ENCODE measurements around the gene HS6ST2.

Gene HS6ST2

DNA sequence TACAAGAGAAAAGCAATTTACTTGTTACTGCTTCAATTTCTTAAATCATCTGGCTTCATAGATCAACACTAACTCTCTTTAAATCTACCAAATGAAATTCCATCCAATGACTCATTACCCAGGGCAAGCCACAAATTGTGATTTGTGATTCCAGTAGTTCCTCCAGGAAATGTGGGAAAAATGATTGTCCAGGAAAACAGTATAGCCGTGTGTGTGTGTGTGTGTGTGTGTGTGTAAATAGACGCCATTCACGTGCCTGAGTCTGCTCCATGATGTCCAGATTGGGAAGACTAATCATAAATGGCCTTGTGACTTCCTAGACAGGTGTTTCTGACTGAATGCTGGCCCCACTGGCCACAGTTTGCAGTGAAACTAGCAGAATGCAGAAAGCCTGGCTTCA, 121.3 kb downstream of the HS6ST2 start:
- Histone ChIP-seq H3K36me3 (ENCODE audit: insufficient read depth, low read depth, low read length) (no peaks in the 10 kb centered on the region), H3K9ac (ENCODE audit: low read depth, low read length) (no peak overlapping the region), H3K4me1 (ENCODE audit: insufficient read depth, low read length) (no peaks in the 10 kb centered on the region; the same call in 1 of the 2 replicates), H3K4me3 (ENCODE audit: low read length) (no peak overlapping the region), H3K9me3 (ENCODE audit: insufficient read depth, low read depth, low read length) (no peaks in the 10 kb centered on the region), H3K27ac (ENCODE audit: low read length) (no peak overlapping the region), H3K27me3 (ENCODE audit: insufficient read depth, low read length) (no peaks in the 10 kb centered on the region)

DNA sequence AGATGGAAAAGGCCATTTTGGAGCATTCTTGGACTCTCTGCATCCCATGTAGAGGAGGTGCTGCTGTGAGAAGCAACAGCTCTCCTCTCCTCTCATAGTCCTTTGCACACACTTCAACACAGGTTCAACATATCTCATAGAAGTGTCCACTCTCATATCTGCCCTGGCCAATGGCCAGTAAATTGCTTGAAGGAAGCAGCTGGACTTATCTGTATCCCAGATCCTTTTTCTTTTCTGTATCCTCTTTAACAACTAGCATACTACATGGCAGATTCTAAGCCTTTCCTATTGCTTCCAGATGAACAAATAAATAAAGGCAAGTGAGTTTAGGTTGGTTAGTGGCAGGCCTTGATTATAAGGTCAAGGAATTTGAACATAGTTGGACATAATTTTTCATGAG, 122.0 kb downstream of the HS6ST2 start:
- Histone ChIP-seq H3K36me3 (ENCODE audit: insufficient read depth, low read depth, low read length) (no peaks in the 10 kb centered on the region), H3K9me3 (ENCODE audit: insufficient read depth, low read depth, low read length) (no peaks in the 10 kb centered on the region), H3K9ac (ENCODE audit: low read depth, low read length) (no peak overlapping the region), H3K27me3 (ENCODE audit: insufficient read depth, low read length) (no peaks in the 10 kb centered on the region), H3K27ac (ENCODE audit: low read length) (no peak overlapping the region), H3K4me1 (ENCODE audit: insufficient read depth, low read length) (no peaks in the 10 kb centered on the region; the same call in 1 of the 2 replicates), H3K4me3 (ENCODE audit: low read length) (no peak overlapping the region)

DNA sequence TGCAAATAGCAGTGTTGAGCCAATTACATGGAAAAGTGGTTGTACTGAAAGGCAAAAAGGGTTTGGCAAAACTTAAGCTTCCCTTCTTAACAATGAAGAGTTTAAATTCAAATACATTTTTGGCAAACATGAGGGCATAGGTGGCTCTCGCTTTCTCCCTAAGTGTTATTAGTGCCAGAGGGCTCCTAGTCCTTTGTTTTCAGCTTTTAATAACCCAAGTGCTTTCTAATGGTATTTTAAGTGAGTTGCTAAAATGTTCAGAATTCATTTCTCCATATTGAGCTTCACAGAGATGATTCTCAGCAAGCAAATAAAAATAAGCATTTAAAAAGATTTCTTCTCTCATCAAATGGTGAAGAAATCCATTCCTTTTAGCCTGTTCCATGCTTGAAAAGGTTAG, 123.7 kb downstream of the HS6ST2 start:
- H3K9me3 ChIP-seq (ENCODE audit: insufficient read depth, low read depth, low read length): no peaks in the 10 kb centered on the region
- no peaks in the 10 kb centered on the region for H3K27me3 ChIP-seq (ENCODE audit: insufficient read depth, low read length)
- H3K27ac ChIP-seq (ENCODE audit: low read length): no peak overlapping the region
- H3K4me1 ChIP-seq (ENCODE audit: insufficient read depth, low read length): no peaks in the 10 kb centered on the region; the same call in 1 of the 2 replicates
- no peak overlapping the region for H3K4me3 ChIP-seq (ENCODE audit: low read length)
- no peak overlapping the region for H3K9ac ChIP-seq (ENCODE audit: low read depth, low read length)
- H3K36me3 ChIP-seq (ENCODE audit: insufficient read depth, low read depth, low read length): no peaks in the 10 kb centered on the region

DNA sequence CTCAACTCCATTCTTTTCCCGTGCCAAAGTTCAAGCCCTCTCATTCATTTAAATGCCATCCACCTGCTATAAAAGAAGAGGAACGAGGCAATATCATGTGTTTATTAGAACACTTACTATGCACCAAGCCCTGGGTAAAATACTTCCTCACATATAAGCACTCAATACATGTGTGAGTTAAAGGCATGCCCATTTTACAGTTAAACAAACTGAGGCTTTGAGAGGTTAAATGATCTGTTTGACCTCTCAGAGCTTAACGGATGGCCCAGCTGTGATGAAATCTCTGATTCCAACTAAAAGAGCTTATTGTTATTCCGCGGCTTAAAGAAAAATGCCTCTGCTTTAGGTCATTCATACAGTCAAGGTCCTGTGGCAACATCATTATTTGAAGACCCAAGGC, 124.3 kb downstream of the HS6ST2 start:
- Histone ChIP-seq H3K9ac (ENCODE audit: low read depth, low read length) (no peak overlapping the region), H3K27ac (ENCODE audit: low read length) (no peak overlapping the region), H3K36me3 (ENCODE audit: insufficient read depth, low read depth, low read length) (no peaks in the 10 kb centered on the region), H3K4me1 (ENCODE audit: insufficient read depth, low read length) (no peaks in the 10 kb centered on the region; the same call in 1 of the 2 replicates), H3K27me3 (ENCODE audit: insufficient read depth, low read length) (no peaks in the 10 kb centered on the region), H3K9me3 (ENCODE audit: insufficient read depth, low read depth, low read length) (no peaks in the 10 kb centered on the region), H3K4me3 (ENCODE audit: low read length) (no peak overlapping the region)

DNA sequence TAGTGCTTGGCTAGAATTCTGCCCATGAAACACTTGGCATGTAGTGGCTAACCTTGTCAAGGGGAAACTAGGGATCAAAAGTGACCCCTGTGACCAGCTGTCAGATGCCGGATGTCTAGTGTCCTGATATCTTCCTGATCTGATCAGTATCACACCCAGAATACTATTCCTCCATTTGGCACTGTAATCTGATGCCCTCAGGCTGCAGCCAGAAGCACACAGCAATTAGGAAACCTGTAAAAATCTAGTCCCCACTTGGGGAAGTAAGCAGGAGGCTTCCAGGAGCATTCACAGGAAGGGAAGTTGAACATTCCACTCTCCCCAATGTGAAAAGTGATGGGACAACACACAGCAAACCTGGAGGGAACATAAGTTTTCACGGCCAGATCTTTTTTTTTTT, 125.1 kb downstream of the HS6ST2 start:
- Histone ChIP-seq H3K9ac (ENCODE audit: low read depth, low read length) (no peak overlapping the region), H3K36me3 (ENCODE audit: insufficient read depth, low read depth, low read length) (no peaks in the 10 kb centered on the region), H3K4me1 (ENCODE audit: insufficient read depth, low read length) (no peaks in the 10 kb centered on the region; the same call in 1 of the 2 replicates), H3K9me3 (ENCODE audit: insufficient read depth, low read depth, low read length) (no peaks in the 10 kb centered on the region), H3K4me3 (ENCODE audit: low read length) (no peak overlapping the region), H3K27me3 (ENCODE audit: insufficient read depth, low read length) (no peaks in the 10 kb centered on the region), H3K27ac (ENCODE audit: low read length) (no peak overlapping the region)

DNA sequence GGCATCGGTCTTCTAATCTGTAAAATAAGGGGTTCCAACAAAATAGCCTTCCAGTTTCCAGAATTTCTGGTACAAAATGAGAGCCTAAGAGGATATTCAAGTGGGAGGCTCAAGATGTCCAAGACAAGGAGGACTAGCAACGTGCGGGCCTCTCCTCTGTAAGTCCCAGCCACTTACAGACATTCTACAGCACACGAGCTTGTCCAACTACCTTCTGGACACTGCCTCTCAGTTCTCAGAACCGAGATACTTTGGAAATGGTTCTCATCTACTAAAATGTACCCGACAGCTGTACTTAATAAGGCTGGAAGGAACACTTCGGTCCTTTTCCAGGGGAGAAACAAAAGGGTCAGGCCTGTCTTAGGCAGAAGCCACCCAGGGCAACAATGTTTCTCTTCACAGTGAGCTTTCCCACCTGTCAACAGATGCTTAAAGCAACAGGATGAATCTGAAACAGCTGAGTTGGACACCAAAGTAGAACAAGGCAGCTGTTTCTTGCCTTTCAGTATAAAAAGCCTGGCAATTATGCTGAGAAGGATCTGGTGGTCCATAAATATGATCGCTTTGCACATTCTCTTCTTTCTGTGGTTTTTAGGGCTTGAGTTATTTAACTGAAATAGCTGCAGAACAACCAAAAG, 127.0 kb downstream of the HS6ST2 start:
- Histone ChIP-seq H3K4me3 (ENCODE audit: low read length) (no peak overlapping the region), H3K9ac (ENCODE audit: low read depth, low read length) (no peak overlapping the region), H3K27me3 (ENCODE audit: insufficient read depth, low read length) (no peaks in the 10 kb centered on the region), H3K9me3 (ENCODE audit: insufficient read depth, low read depth, low read length) (no peaks in the 10 kb centered on the region), H3K27ac (ENCODE audit: low read length) (no peak overlapping the region), H3K36me3 (ENCODE audit: insufficient read depth, low read depth, low read length) (no peaks in the 10 kb centered on the region), H3K4me1 (ENCODE audit: insufficient read depth, low read length) (no peaks in the 10 kb centered on the region; the same call in 1 of the 2 replicates)

DNA sequence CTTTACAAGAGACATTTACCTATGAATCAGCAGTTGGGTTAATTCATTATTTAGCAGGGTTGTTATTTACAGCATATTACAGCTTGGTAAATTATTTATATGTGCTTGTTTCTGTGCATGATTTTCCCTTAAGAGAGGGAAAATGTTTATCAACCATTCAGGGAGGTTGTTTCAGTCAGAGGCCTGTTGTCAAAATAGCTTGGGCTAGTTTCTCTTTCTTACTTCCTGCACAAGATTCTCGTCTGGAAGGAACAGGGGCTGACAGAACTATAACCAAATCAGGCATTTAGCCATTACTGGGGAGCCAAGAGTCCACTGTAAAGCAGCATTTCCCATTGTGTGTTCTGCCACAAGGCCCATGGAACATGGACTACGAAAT, 135.8 kb downstream of the HS6ST2 start:
- Histone ChIP-seq H3K27me3 (ENCODE audit: insufficient read depth, low read length) (no peaks in the 10 kb centered on the region), H3K4me1 (ENCODE audit: insufficient read depth, low read length) (peaks cover 10% of the 10 kb centered on the region; the same call in 1 of the 2 replicates)

DNA sequence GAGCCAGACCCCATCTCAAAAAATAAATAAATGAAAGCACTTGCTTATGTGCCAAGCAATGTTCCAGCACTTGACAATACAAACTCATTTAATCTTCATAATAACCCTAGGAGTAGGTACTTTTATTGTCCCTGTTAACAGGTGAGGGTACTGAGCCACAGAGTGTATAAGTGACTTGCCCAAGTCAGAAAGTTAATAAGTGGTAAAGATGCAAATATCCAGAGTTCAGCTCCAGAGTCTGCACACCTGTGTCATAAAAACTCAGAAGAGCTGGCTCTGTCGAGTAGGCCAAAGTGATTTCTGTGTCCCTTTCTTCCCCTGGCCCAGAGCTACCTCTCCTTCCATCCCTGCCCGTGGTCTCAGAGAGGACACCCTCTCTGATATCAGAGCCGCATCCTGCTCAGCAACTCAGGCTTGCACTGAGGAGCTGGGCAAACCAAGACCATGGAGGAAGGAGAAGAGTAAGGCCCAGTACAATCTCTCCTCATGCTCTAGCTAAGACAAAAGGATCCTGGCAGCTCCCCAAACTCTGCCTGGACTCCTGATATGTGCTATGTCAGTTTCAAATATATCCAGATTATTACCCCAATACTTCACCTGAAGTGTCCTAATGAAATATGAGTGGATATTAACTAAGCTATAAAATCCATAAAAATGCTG, 136.3 kb downstream of the HS6ST2 start:
- Histone ChIP-seq H3K9ac (ENCODE audit: low read depth, low read length) (no peak overlapping the region), H3K4me1 (ENCODE audit: insufficient read depth, low read length) (peaks cover 11% of the 10 kb centered on the region; the same call in 1 of the 2 replicates), H3K36me3 (ENCODE audit: insufficient read depth, low read depth, low read length) (no peaks in the 10 kb centered on the region), H3K9me3 (ENCODE audit: insufficient read depth, low read depth, low read length) (no peaks in the 10 kb centered on the region), H3K27me3 (ENCODE audit: insufficient read depth, low read length) (no peaks in the 10 kb centered on the region), H3K27ac (ENCODE audit: low read length) (no peak overlapping the region), H3K4me3 (ENCODE audit: low read length) (no peak overlapping the region)

More for the DNA sequence above, 135.8 kb downstream of the HS6ST2 start:
- H3K4me3 ChIP-seq (ENCODE audit: low read length): no peak overlapping the region
- no peaks in the 10 kb centered on the region for H3K36me3 ChIP-seq (ENCODE audit: insufficient read depth, low read depth, low read length)
- H3K27ac ChIP-seq (ENCODE audit: low read length): no peak overlapping the region
- no peak overlapping the region for H3K9ac ChIP-seq (ENCODE audit: low read depth, low read length)
- H3K9me3 ChIP-seq (ENCODE audit: insufficient read depth, low read depth, low read length): no peaks in the 10 kb centered on the region

DNA sequence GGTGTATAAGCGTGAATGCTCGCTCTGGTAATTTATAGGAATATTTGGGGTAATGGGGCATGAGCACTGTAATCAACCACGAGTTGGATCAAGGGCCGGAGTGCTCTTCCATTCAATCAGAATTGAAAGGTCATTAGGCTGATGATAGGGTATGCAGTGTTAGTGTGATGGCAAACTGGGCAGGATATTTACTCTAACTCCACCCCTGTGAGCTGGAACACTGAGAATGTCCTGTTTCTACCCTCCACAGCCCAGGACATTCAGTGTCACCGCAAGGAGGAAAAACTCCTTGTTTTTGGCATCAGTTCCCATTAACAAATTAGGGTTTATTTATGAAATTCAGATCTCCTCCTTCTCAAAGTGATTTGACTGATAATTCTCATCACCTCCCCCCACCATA, 137.8 kb downstream of the HS6ST2 start:
- H3K27ac ChIP-seq (ENCODE audit: low read length): no peak overlapping the region
- peaks cover 15% of the 10 kb centered on the region; the same call in 1 of the 2 replicates for H3K4me1 ChIP-seq (ENCODE audit: insufficient read depth, low read length)
- H3K36me3 ChIP-seq (ENCODE audit: insufficient read depth, low read depth, low read length): no peaks in the 10 kb centered on the region
- no peak overlapping the region for H3K9ac ChIP-seq (ENCODE audit: low read depth, low read length)
- no peaks in the 10 kb centered on the region for H3K9me3 ChIP-seq (ENCODE audit: insufficient read depth, low read depth, low read length)
- no peak overlapping the region for H3K4me3 ChIP-seq (ENCODE audit: low read length)
- no peaks in the 10 kb centered on the region for H3K27me3 ChIP-seq (ENCODE audit: insufficient read depth, low read length)

DNA sequence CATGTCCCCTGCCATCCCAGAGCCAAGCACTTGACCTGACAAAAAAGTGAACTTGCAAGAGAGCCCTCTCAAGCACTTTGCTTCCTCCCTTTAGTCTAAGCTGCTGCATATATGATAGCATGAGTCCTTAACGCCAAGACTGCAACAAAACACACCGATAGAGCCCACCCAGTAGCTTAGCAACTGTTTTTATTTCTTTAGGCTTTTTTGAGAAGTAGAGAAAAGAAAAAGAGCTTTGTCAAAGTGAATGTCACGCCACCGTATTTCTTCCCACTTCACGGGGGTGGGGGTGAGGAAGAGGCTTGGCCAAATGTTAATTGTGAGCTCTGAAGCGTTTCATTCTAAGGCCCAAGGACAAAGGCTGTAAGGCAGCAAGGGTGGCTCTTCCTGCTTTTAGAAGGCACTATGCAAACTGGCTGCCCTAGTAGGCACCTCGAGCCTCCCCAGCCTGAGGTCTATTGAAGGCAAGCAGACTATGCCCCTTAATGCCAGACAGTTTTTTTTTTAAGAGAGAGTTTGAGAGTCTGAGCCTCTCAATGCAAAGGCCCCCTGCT, 138.6 kb downstream of the HS6ST2 start:
- no peak overlapping the region for H3K9ac ChIP-seq (ENCODE audit: low read depth, low read length)
- no peaks in the 10 kb centered on the region for H3K36me3 ChIP-seq (ENCODE audit: insufficient read depth, low read depth, low read length)
- H3K9me3 ChIP-seq (ENCODE audit: insufficient read depth, low read depth, low read length): no peaks in the 10 kb centered on the region
- peaks cover 15% of the 10 kb centered on the region; the same call in 1 of the 2 replicates for H3K4me1 ChIP-seq (ENCODE audit: insufficient read depth, low read length)
- no peak overlapping the region for H3K4me3 ChIP-seq (ENCODE audit: low read length)
- no peaks in the 10 kb centered on the region for H3K27me3 ChIP-seq (ENCODE audit: insufficient read depth, low read length)
- no peak overlapping the region for H3K27ac ChIP-seq (ENCODE audit: low read length)

DNA sequence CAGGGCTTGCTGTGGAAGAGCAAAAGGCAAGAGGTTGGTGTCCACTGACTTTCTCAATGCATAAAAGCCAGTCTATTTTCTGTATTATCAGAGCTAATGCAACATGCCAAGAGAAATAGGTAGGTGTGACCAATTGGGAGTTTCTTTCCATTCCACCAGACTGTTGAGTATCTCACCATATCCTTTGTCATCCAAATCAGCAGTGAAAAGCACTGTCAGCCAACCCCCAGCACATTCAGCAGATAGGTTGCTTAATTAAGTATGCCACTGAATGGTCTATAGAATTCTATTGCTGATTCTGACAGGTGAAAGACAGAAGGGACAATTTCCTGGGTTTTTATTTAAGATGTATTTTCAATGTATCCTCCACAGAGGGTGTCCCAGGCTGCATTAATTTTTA, 139.8 kb downstream of the HS6ST2 start:
- H3K4me3 ChIP-seq (ENCODE audit: low read length): no peak overlapping the region
- no peak overlapping the region for H3K27ac ChIP-seq (ENCODE audit: low read length)
- no peaks in the 10 kb centered on the region for H3K27me3 ChIP-seq (ENCODE audit: insufficient read depth, low read length)

DNA sequence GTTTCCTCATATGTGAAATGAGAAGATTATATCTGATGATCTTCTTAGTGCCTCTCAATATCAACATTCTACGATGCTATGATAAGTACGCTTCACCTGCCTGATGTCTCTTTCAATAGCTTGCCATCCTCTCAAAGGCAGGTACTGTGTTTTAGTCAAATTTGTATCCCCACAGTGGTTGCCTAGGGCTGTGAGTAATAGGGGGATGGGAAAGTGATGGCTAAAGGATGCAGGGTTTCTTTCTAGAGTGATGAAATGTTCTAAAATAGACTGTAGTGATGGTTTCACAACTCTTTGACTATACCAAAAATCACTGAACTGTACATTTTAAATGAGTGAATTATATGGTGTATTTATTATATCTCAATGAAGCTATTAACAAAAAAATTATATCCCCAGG, 142.8 kb downstream of the HS6ST2 start:
- H3K4me1 ChIP-seq (ENCODE audit: insufficient read depth, low read length): peaks cover 15% of the 10 kb centered on the region; the same call in 1 of the 2 replicates
- no peaks in the 10 kb centered on the region for H3K9me3 ChIP-seq (ENCODE audit: insufficient read depth, low read depth, low read length)
- H3K9ac ChIP-seq (ENCODE audit: low read depth, low read length): no peak overlapping the region
- H3K4me3 ChIP-seq (ENCODE audit: low read length): no peak overlapping the region
- no peaks in the 10 kb centered on the region for H3K27me3 ChIP-seq (ENCODE audit: insufficient read depth, low read length)
- H3K27ac ChIP-seq (ENCODE audit: low read length): no peak overlapping the region
- no peaks in the 10 kb centered on the region for H3K36me3 ChIP-seq (ENCODE audit: insufficient read depth, low read depth, low read length)

More for the DNA sequence above, 139.8 kb downstream of the HS6ST2 start:
- Histone ChIP-seq H3K36me3 (ENCODE audit: insufficient read depth, low read depth, low read length) (no peaks in the 10 kb centered on the region), H3K4me1 (ENCODE audit: insufficient read depth, low read length) (peaks cover 15% of the 10 kb centered on the region; the same call in 1 of the 2 replicates), H3K9me3 (ENCODE audit: insufficient read depth, low read depth, low read length) (no peaks in the 10 kb centered on the region), H3K9ac (ENCODE audit: low read depth, low read length) (no peak overlapping the region)
